NCI-H748 (cell line): ENCODE measurements around the gene HAUS7.

Experiments used
- DNase-seq: peaks from one replicate; lab custom pipeline; 2025; ENCODE audit not compliant: unreplicated experiment; lab: John Stamatoyannopoulos, UW

The HAUS7 gene

GRCh38 chrX:153499876-153500275 is 29.5 kb upstream of the HAUS7 start:
- no peak for DNase-seq

- no peak for DNase-seq
These were observed 29.0 kb upstream of the HAUS7 start for GRCh38 chrX:153499341-153499740.

- no peak for DNase-seq
These were observed 28.1 kb upstream of the HAUS7 start for GRCh38 chrX:153498453-153498852.

GRCh38 chrX:153496590-153496959 is 26.2 kb upstream of the HAUS7 start:
- DNase-seq, result no peak

GRCh38 chrX:153495903-153496589 is 25.7 kb upstream of the HAUS7 start:
- no peak for DNase-seq

- no peak for DNase-seq
These were observed 25.0 kb upstream of the HAUS7 start for GRCh38 chrX:153495362-153495751.

- no peak for DNase-seq
These were observed 24.4 kb upstream of the HAUS7 start, which contains the start of gene BGN for GRCh38 chrX:153494541-153495361. Gene BGN, plus strand, starts transcription at chrX:153494980. Its CDS starts 9,652 bp downstream, at chrX:153504632.

GRCh38 chrX:153494061-153494460 is 23.7 kb upstream of the HAUS7 start:
- no peak for DNase-seq

GRCh38 chrX:153493085-153493484 is 22.7 kb upstream of the HAUS7 start:
- no peak for DNase-seq

- DNase-seq, result no peak
These were observed 22.2 kb upstream of the HAUS7 start for GRCh38 chrX:153492543-153492942.

GRCh38 chrX:153491918-153492317 is 21.5 kb upstream of the HAUS7 start:
- no peak for DNase-seq

GRCh38 chrX:153491351-153491914 is 21.1 kb upstream of the HAUS7 start:
- no peak for DNase-seq

- no peak for DNase-seq
These were observed 20.0 kb upstream of the HAUS7 start for GRCh38 chrX:153490217-153490930.

GRCh38 chrX:153488231-153488914 is 18.0 kb upstream of the HAUS7 start:
- no peak for DNase-seq

- DNase-seq, result no peak
These were observed 17.3 kb upstream of the HAUS7 start for GRCh38 chrX:153487590-153488071.

GRCh38 chrX:153486171-153486570 is 15.8 kb upstream of the HAUS7 start:
- DNase-seq, result no peak

- no peak for DNase-seq
These were observed 15.2 kb upstream of the HAUS7 start for GRCh38 chrX:153485396-153486080.

GRCh38 chrX:153482376-153483015 is 12.1 kb upstream of the HAUS7 start:
- DNase-seq, result no peak

- no peak for DNase-seq
These were observed 10.7 kb upstream of the HAUS7 start for GRCh38 chrX:153481043-153481442.

GRCh38 chrX:153478746-153479145 is 8.4 kb upstream of the HAUS7 start:
- DNase-seq, result no peak
